Progenitor cell of endocrine pancreas (in vitro differentiated cells): ENCODE measurements around the gene CD320. TPM values are rescaled to one million over a fixed set of nuclear protein-coding genes. Genes with fewer than 3 reads are reported as not detected.

Source experiments
- DNase-seq: peaks from one replicate; pipeline ENCODE4 v3.0.0; 2021; ENCODE audit warnings: low spot score; ENCODE audit not compliant: unreplicated experiment
- H3K27ac Mint-ChIP-seq: 2 replicates; pipeline ENCODE4 v1.8.0; 2021; ENCODE audit warnings: mild to moderate bottlenecking, moderate library complexity, mixed read lengths
- H3K27me3 Mint-ChIP-seq: 2 replicates; pipeline ENCODE4 v1.8.0; 2021; ENCODE audit warnings: mixed read lengths
- H3K36me3 Mint-ChIP-seq: 2 replicates; pipeline ENCODE4 v1.8.0; 2022; ENCODE audit warnings: mixed read lengths; ENCODE audit not compliant: insufficient read depth
- H3K4me1 Mint-ChIP-seq: 2 replicates; pipeline ENCODE4 v1.8.0; 2021; ENCODE audit warnings: low read depth, mixed read lengths
- H3K4me3 Mint-ChIP-seq: 2 replicates; pipeline ENCODE4 v1.8.0; 2021; ENCODE audit warnings: low read depth, mild to moderate bottlenecking, moderate library complexity, mixed read lengths
- H3K9me3 Mint-ChIP-seq: 2 replicates; pipeline ENCODE4 v1.8.0; 2021; ENCODE audit warnings: low read depth, mixed read lengths
- CTCF ChIP-seq: fragments of 200-600 bp; sonication (generic); IDR thresholded peaks from one replicate; pipeline ENCODE4 v1.5.0; 2021; ENCODE audit warnings: antibody characterized with exemption, mild to moderate bottlenecking; ENCODE audit not compliant: unreplicated experiment
- total RNA-seq: library from RNA; stranded (reverse); gene quantifications from 2 replicates; pipeline ENCODE4 v1.2.1, GENCODE V29; 2021

Gene CD320
- total RNA-seq, 1 donor from 2014 or later = 63.1 TPM

- Mint-ChIP-seq H3K36me3 (no peaks in the 10 kb centered on the region), H3K9me3 (no peaks in the 10 kb centered on the region), H3K4me3 (no peak overlapping the region), H3K4me1 (no peaks in the 10 kb centered on the region), H3K27me3 (peaks cover 65% of the 10 kb centered on the region), H3K27ac (no peak overlapping the region)
- no peak for TF ChIP-seq CTCF
- DNase-seq = no peak
These were observed 30.7 kb upstream of the CD320 start for GRCh38 chr19:8338835-8339234.

DNA sequence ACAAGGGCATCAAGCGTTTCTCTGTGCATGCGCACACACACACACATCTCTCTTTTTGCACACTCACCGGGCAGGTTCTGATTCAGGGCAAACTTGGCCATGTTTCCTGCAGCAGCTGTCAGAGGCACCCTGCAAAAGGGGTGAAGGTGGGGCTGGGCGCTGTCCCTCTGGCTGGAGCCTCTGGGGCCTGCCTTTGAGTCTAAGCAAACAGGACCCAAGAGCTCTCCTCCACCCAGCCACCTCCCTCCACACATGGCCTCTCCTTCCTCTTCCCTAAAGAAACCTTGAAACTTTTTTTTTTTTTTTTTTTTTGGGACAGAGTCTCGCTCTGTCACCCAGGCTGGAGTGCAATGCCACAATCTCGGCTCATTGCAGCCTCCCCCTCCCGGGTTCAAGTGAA, 29.6 kb upstream of the CD320 start:
- Mint-ChIP-seq H3K4me1 (no peaks in the 10 kb centered on the region), H3K9me3 (no peaks in the 10 kb centered on the region), H3K4me3 (no peak overlapping the region), H3K36me3 (no peaks in the 10 kb centered on the region), H3K27ac (no peak overlapping the region), H3K27me3 (peaks cover 63% of the 10 kb centered on the region)
- DNase-seq = no peak
- TF ChIP-seq CTCF = no peak

DNA sequence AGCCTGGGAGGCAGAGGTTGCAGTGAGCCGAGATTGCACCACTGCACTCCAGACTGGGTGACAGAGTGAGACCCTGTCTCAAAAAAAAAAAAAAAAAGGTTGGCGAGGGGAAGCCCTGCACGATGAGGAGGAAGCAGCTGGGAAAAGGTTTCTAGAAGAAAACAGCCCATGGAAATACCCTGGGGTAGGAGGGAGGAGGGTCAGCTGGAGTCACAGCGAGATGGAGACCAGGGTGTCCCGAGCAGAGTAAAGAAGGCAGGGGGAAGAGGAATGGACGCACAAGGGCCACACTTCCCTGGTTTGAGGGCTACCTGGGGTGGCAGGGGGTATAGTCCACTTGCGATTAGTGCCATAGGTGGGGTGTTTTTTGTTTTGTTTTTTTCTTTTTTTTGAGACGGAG, 28.5 kb upstream of the CD320 start:
- no peak overlapping the region for H3K27ac Mint-ChIP-seq
- H3K9me3 Mint-ChIP-seq = no peaks in the 10 kb centered on the region
- TF ChIP-seq CTCF = no peak
- H3K36me3 Mint-ChIP-seq = no peaks in the 10 kb centered on the region
- H3K27me3 Mint-ChIP-seq = peaks cover 61% of the 10 kb centered on the region
- no peaks in the 10 kb centered on the region for H3K4me1 Mint-ChIP-seq
- no peak overlapping the region for H3K4me3 Mint-ChIP-seq
- no peak for DNase-seq

DNA sequence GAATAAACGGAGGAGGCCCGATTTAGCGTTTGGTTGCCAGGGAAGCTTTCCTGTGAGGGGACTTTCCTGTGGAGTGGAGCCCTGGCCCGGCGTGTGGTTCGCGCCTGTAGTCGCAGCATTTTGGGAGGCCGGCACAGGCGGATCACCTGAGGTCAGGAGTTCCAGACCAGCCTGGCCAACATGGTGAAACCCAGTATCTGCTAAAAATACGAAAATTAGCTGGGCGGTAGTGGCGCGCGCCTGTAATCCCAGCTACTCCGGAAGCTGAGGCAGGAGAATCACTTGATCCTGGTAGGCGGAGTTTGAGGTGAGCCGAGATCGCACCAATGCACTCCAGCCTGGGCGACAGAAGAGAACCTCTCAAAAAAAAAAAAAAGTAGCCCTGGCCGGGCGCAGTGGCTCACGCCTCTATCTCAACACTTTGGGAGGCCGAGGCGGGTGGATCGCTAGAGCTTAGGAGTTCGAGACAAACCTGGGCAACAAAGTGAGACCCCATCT, 28.0 kb upstream of the CD320 start:
- Mint-ChIP-seq H3K4me3 (peak overlapping the region; percentile 42), H3K36me3 (no peaks in the 10 kb centered on the region), H3K27me3 (peaks cover 64% of the 10 kb centered on the region), H3K27ac (no peak overlapping the region), H3K9me3 (no peaks in the 10 kb centered on the region), H3K4me1 (no peaks in the 10 kb centered on the region)
- DNase-seq = no peak
- TF ChIP-seq CTCF = no peak

DNA sequence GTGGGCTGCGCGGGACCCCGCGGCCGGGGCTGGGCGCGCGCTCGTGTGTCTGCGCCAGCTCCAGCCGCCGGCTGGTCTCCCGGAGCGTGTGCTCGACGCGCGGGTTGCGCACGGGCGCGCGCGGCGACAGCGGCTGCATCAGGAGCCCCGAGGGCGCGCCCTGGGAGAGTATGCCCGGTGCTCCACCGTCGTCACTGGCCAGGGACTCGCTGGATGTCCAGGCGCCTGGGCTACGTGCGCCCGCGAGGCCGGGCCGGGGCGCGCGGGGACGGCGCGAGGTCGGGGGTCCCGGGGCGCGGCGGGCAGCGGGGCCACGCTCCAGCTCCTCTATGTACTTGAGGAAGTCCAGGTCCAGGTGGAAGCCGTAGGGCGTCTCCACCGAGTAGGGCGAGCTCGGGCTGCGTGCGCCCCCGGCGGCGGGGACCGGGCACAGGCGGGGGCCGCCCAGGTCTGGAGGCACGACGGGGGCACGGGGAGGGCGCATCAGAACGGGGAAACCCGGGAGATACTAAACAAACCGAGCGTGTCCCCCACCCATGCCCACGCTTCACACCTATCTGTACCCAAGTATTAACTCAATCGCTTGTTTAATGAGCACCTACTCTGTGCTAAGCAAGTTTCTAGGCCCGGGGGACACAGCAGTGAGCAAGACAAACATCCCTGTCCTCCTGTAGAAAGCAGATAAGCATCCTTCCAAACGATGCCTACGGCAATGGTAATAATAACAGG, 27.3 kb upstream of the CD320 start:
- Mint-ChIP-seq H3K9me3 (no peaks in the 10 kb centered on the region), H3K27me3 (peaks cover 62% of the 10 kb centered on the region), H3K4me1 (no peaks in the 10 kb centered on the region), H3K4me3 (peak overlapping the region; percentile 42), H3K27ac (no peak overlapping the region), H3K36me3 (no peaks in the 10 kb centered on the region)
- peak; percentile 47 for TF ChIP-seq CTCF
- DNase-seq = no peak
